ENCODE results near the gene CFAP20DC.

Gene CFAP20DC

GRCh38 chr3:58748024-58748423, 301.8 kb downstream of the CFAP20DC start:
- no peak overlapping the region for H3K4me3 ChIP-seq (replicated peaks; ENCODE audit: low read depth, low read length)
- no peak for TF ChIP-seq CTCF (IDR thresholded peaks at IDR 0.05; ENCODE audit: low read length, missing control alignments)
- no peak for DNase-seq (ENCODE audit: low read depth)

- DNase-seq (ENCODE audit: low read depth) = no peak
- no peak for TF ChIP-seq CTCF (IDR thresholded peaks at IDR 0.05; ENCODE audit: low read length, missing control alignments)
- no peak overlapping the region for H3K4me3 ChIP-seq (replicated peaks; ENCODE audit: low read depth, low read length)
These were observed 303.1 kb downstream of the CFAP20DC start for GRCh38 chr3:58746758-58747157.

- no peak for TF ChIP-seq CTCF (IDR thresholded peaks at IDR 0.05; ENCODE audit: low read length, missing control alignments)
- H3K4me3 ChIP-seq (replicated peaks; ENCODE audit: low read depth, low read length) = no peak overlapping the region
- DNase-seq (ENCODE audit: low read depth) = no peak
These were observed 306.5 kb downstream of the CFAP20DC start for GRCh38 chr3:58743296-58743695.

GRCh38 chr3:58742239-58742638, 307.6 kb downstream of the CFAP20DC start:
- no peak for TF ChIP-seq CTCF (IDR thresholded peaks at IDR 0.05; ENCODE audit: low read length, missing control alignments)
- no peak overlapping the region for H3K4me3 ChIP-seq (replicated peaks; ENCODE audit: low read depth, low read length)
- DNase-seq (ENCODE audit: low read depth) = no peak

- no peak overlapping the region for H3K4me3 ChIP-seq (replicated peaks; ENCODE audit: low read depth, low read length)
- no peak for TF ChIP-seq CTCF (IDR thresholded peaks at IDR 0.05; ENCODE audit: low read length, missing control alignments)
- DNase-seq (ENCODE audit: low read depth) = no peak
These were observed 312.2 kb downstream of the CFAP20DC start for GRCh38 chr3:58737644-58738043.

GRCh38 chr3:58731673-58732072, 318.2 kb downstream of the CFAP20DC start:
- TF ChIP-seq CTCF (IDR thresholded peaks at IDR 0.05; ENCODE audit: low read length, missing control alignments) = no peak
- H3K4me3 ChIP-seq (replicated peaks; ENCODE audit: low read depth, low read length) = no peak overlapping the region
- DNase-seq (ENCODE audit: low read depth) = no peak

- DNase-seq (ENCODE audit: low read depth) = no peak
- no peak overlapping the region for H3K4me3 ChIP-seq (replicated peaks; ENCODE audit: low read depth, low read length)
- TF ChIP-seq CTCF (IDR thresholded peaks at IDR 0.05; ENCODE audit: low read length, missing control alignments) = no peak
These were observed 321.1 kb downstream of the CFAP20DC start for GRCh38 chr3:58728723-58729122.

Measured in fibroblast of pulmonary artery (primary cell).